Right forelimb (tissue), 1 donor: ENCODE results near the gene MAPK4.
"Not testable (repeated sequence)": the region's sequence is repeated elsewhere in the genome, so short reads cannot be mapped to it uniquely, and the experiment has no call there.

ENCODE experiments used
- DNase-seq: peaks from one replicate; pipeline ENCODE4 v3.0.0-alpha.2; 2018

Gene MAPK4

GRCh38 chr18:50578030-50578429 is 18.1 kb downstream of the MAPK4 start:
- DNase-seq, result no peak

- DNase-seq, result no peak
Measured at GRCh38 chr18:50578651-50579050, 18.8 kb downstream of the MAPK4 start.

- DNase-seq, result no peak
Measured at GRCh38 chr18:50579061-50579774, 19.3 kb downstream of the MAPK4 start.

GRCh38 chr18:50581517-50581916 is 21.6 kb downstream of the MAPK4 start:
- no peak for DNase-seq

GRCh38 chr18:50582500-50582899 is 22.6 kb downstream of the MAPK4 start:
- no peak for DNase-seq

GRCh38 chr18:50586710-50587109 is 26.8 kb downstream of the MAPK4 start:
- no peak for DNase-seq

- DNase-seq, result no peak
Measured at GRCh38 chr18:50590593-50590992, 30.7 kb downstream of the MAPK4 start.

GRCh38 chr18:50594012-50594411 is 34.1 kb downstream of the MAPK4 start:
- DNase-seq, result no peak

GRCh38 chr18:50594942-50595341 is 35.1 kb downstream of the MAPK4 start:
- no peak for DNase-seq

- DNase-seq, result no peak
Measured at GRCh38 chr18:50602466-50602865, 42.6 kb downstream of the MAPK4 start.

- no peak for DNase-seq
Measured at GRCh38 chr18:50606609-50607008, 46.7 kb downstream of the MAPK4 start.

GRCh38 chr18:50607378-50607926 is 47.6 kb downstream of the MAPK4 start:
- no peak for DNase-seq

- DNase-seq, result not testable (repeated sequence)
Measured at GRCh38 chr18:50609171-50609570, 49.3 kb downstream of the MAPK4 start.

- DNase-seq, result no peak
Measured at GRCh38 chr18:50610349-50610748, 50.5 kb downstream of the MAPK4 start.

GRCh38 chr18:50611529-50611941 is 51.6 kb downstream of the MAPK4 start:
- no peak for DNase-seq

- DNase-seq, result no peak
Measured at GRCh38 chr18:50614838-50615237, 55.0 kb downstream of the MAPK4 start.

GRCh38 chr18:50616484-50617048 is 56.7 kb downstream of the MAPK4 start:
- DNase-seq, result no peak

- no peak for DNase-seq
Measured at GRCh38 chr18:50619861-50620275, 60.0 kb downstream of the MAPK4 start.

- no peak for DNase-seq
Measured at GRCh38 chr18:50620319-50620718, 60.4 kb downstream of the MAPK4 start.

GRCh38 chr18:50621366-50621765 is 61.5 kb downstream of the MAPK4 start:
- DNase-seq, result no peak

- DNase-seq, result no peak
Measured at GRCh38 chr18:50622320-50622719, 62.4 kb downstream of the MAPK4 start.

GRCh38 chr18:50622865-50623393 is 63.0 kb downstream of the MAPK4 start:
- no peak for DNase-seq

- no peak for DNase-seq
Measured at GRCh38 chr18:50623694-50624352, 63.9 kb downstream of the MAPK4 start.

- DNase-seq, result no peak
Measured at GRCh38 chr18:50624981-50625380, 65.1 kb downstream of the MAPK4 start.
